Measurements from ENCODE around the gene SH3TC1.

Gene SH3TC1

GRCh38 chr4:8275548-8275910 lies 76.4 kb downstream of the SH3TC1 start:
- no peak for TF ChIP-seq EZH2phosphoT487 (IDR thresholded peaks at IDR 0.05; ENCODE audit: borderline replicate concordance)
- TF ChIP-seq, protein P1, sequence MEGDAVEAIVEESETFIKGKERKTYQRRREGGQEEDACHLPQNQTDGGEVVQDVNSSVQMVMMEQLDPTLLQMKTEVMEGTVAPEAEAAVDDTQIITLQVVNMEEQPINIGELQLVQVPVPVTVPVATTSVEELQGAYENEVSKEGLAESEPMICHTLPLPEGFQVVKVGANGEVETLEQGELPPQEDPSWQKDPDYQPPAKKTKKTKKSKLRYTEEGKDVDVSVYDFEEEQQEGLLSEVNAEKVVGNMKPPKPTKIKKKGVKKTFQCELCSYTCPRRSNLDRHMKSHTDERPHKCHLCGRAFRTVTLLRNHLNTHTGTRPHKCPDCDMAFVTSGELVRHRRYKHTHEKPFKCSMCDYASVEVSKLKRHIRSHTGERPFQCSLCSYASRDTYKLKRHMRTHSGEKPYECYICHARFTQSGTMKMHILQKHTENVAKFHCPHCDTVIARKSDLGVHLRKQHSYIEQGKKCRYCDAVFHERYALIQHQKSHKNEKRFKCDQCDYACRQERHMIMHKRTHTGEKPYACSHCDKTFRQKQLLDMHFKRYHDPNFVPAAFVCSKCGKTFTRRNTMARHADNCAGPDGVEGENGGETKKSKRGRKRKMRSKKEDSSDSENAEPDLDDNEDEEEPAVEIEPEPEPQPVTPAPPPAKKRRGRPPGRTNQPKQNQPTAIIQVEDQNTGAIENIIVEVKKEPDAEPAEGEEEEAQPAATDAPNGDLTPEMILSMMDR (conservative IDR thresholded peaks at IDR 0.05; ENCODE audit: low read length) = no peak
- no peaks in the 10 kb centered on the region for H3K79me2 ChIP-seq (ENCODE audit: insufficient read depth, low read length)
- no peak overlapping the region for H2AFZ ChIP-seq (ENCODE audit: low read length)
- no peaks in the 10 kb centered on the region for H4K20me1 ChIP-seq (ENCODE audit: insufficient read depth, low read length, poor library complexity, severe bottlenecking)
- no peaks in the 10 kb centered on the region for H3K27me3 ChIP-seq (ENCODE audit: insufficient read depth, low read length, poor library complexity, severe bottlenecking)
- H3K9me3 ChIP-seq (ENCODE audit: insufficient read depth, low read depth, low read length) = no peaks in the 10 kb centered on the region
- H3K9ac ChIP-seq (ENCODE audit: low read depth, low read length, poor library complexity, severe bottlenecking) = no peak overlapping the region
- no peak overlapping the region for H3K4me2 ChIP-seq (ENCODE audit: low read depth, low read length, poor library complexity, severe bottlenecking)
- H3K4me3 ChIP-seq (ENCODE audit: low read length, poor library complexity, severe bottlenecking) = no peak overlapping the region
- no peaks in the 10 kb centered on the region for H3K4me1 ChIP-seq (ENCODE audit: insufficient read depth, low read length, poor library complexity, severe bottlenecking)
- no peaks in the 10 kb centered on the region for H3K36me3 ChIP-seq (ENCODE audit: insufficient read depth, low read length)
- H3K9me2 ChIP-seq (replicated peaks; ENCODE audit: low read depth, low read length) = no peaks in the 10 kb centered on the region
- no peaks in the 10 kb centered on the region for H3F3A ChIP-seq (ENCODE audit: low read depth)

GRCh38 chr4:8276358-8277240 lies 77.5 kb downstream of the SH3TC1 start:
- Histone ChIP-seq H3K27me3 (ENCODE audit: insufficient read depth, low read length, poor library complexity, severe bottlenecking) (no peaks in the 10 kb centered on the region), H4K20me1 (ENCODE audit: insufficient read depth, low read length, poor library complexity, severe bottlenecking) (no peaks in the 10 kb centered on the region), H2AFZ (ENCODE audit: low read length) (no peak overlapping the region), H3K36me3 (ENCODE audit: insufficient read depth, low read length) (no peaks in the 10 kb centered on the region), H3F3A (ENCODE audit: low read depth) (no peaks in the 10 kb centered on the region), H3K4me2 (ENCODE audit: low read depth, low read length, poor library complexity, severe bottlenecking) (no peak overlapping the region), H3K4me1 (ENCODE audit: insufficient read depth, low read length, poor library complexity, severe bottlenecking) (no peaks in the 10 kb centered on the region), H3K79me2 (ENCODE audit: insufficient read depth, low read length) (no peaks in the 10 kb centered on the region), H3K9me3 (ENCODE audit: insufficient read depth, low read depth, low read length) (no peaks in the 10 kb centered on the region), H3K4me3 (ENCODE audit: low read length, poor library complexity, severe bottlenecking) (no peak overlapping the region), H3K9me2 (replicated peaks; ENCODE audit: low read depth, low read length) (no peaks in the 10 kb centered on the region), H3K9ac (ENCODE audit: low read depth, low read length, poor library complexity, severe bottlenecking) (no peak overlapping the region)
- TF ChIP-seq, protein P1 (conservative IDR thresholded peaks at IDR 0.05; ENCODE audit: low read length) = no peak
- no peak for TF ChIP-seq EZH2phosphoT487 (IDR thresholded peaks at IDR 0.05; ENCODE audit: borderline replicate concordance)

DNA sequence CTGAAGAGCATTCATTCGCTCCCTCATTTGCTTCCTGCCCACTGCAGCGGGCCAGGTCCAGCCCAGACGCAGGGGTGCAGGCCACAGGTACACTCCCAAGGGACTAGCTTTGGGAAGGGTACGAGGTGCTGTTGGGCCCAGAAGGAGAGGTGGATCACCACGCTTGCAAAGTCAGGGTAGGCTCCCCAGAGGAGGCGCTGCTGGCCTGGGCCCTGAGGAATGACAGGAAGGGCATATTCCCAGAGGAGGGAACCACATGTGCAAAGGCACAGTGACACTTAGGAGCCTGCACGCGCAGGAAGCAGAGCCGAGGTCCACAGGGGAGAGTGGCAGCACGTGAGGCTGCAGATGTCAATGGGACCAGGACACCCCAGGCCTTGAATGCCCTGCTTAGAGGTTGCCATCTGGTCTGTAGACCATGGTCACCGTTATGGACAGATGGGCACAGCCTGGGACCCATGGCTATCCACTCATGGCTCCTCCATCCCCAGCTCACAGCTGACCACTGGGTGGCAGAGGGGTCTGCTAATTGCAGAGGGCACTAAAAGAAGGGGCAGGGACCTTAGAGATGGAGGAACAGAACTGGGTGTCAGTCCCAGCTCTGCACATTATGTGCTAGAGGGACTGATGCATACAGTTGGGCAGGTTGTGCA lies 78.4 kb downstream of the SH3TC1 start:
- Histone ChIP-seq H3K79me2 (ENCODE audit: insufficient read depth, low read length) (no peaks in the 10 kb centered on the region), H3F3A (ENCODE audit: low read depth) (no peaks in the 10 kb centered on the region), H3K4me3 (ENCODE audit: low read length, poor library complexity, severe bottlenecking) (no peak overlapping the region), H4K20me1 (ENCODE audit: insufficient read depth, low read length, poor library complexity, severe bottlenecking) (no peaks in the 10 kb centered on the region), H3K9me2 (replicated peaks; ENCODE audit: low read depth, low read length) (no peaks in the 10 kb centered on the region), H3K36me3 (ENCODE audit: insufficient read depth, low read length) (no peaks in the 10 kb centered on the region), H3K9ac (ENCODE audit: low read depth, low read length, poor library complexity, severe bottlenecking) (no peak overlapping the region), H3K9me3 (ENCODE audit: insufficient read depth, low read depth, low read length) (no peaks in the 10 kb centered on the region), H3K4me1 (ENCODE audit: insufficient read depth, low read length, poor library complexity, severe bottlenecking) (no peaks in the 10 kb centered on the region), H3K27me3 (ENCODE audit: insufficient read depth, low read length, poor library complexity, severe bottlenecking) (no peaks in the 10 kb centered on the region), H2AFZ (ENCODE audit: low read length) (no peak overlapping the region), H3K4me2 (ENCODE audit: low read depth, low read length, poor library complexity, severe bottlenecking) (no peak overlapping the region)
- TF ChIP-seq, protein P1 (conservative IDR thresholded peaks at IDR 0.05; ENCODE audit: low read length) = no peak
- TF ChIP-seq EZH2phosphoT487 (IDR thresholded peaks at IDR 0.05; ENCODE audit: borderline replicate concordance) = no peak
